ENCODE data around the gene CT45A8.
"Not testable (repeated sequence)": the region's sequence is repeated elsewhere in the genome, so short reads cannot be mapped to it uniquely, and the experiment has no call there.

The CT45A8 gene

GRCh38 chrX:135854438-135854837 is at the start of gene CT45A8:
Gene CT45A8, minus strand, starts transcription at chrX:135854538. Its CDS starts 3,755 bp downstream, at chrX:135850783.
- not testable (repeated sequence) for H3K4me3 ChIP-seq (ENCODE audit: low read length); DNase-seq (ENCODE audit: low read depth)

GRCh38 chrX:135893294-135893817 is 39.0 kb upstream of the CT45A8 start, which contains the start of the genes CT45A10 and SAGE1:
Gene CT45A10, minus strand, starts transcription at chrX:135893444. Its CDS starts 8,100 bp downstream, at chrX:135885344.
Gene SAGE1, plus strand, starts transcription at chrX:135893716. Its CDS starts 2,527 bp downstream, at chrX:135896243.
- H3K4me3 ChIP-seq (ENCODE audit: low read length), result no peak within 1 kb of the TSS
- no peak for DNase-seq (ENCODE audit: low read depth)
- TF ChIP-seq CTCF (conservative IDR thresholded peaks at IDR 0.05; ENCODE audit: low read length), result no peak

- no peak for TF ChIP-seq CTCF (conservative IDR thresholded peaks at IDR 0.05; ENCODE audit: low read length)
- DNase-seq (ENCODE audit: low read depth), result no peak
- no peak overlapping the region for H3K4me3 ChIP-seq (ENCODE audit: low read length)
These were observed 38.4 kb upstream of the CT45A8 start for GRCh38 chrX:135892781-135893180.

- no peak for DNase-seq (ENCODE audit: low read depth)
- no peak for TF ChIP-seq CTCF (conservative IDR thresholded peaks at IDR 0.05; ENCODE audit: low read length)
- no peak overlapping the region for H3K4me3 ChIP-seq (ENCODE audit: low read length)
These were observed 35.8 kb upstream of the CT45A8 start for GRCh38 chrX:135890087-135890585.

- not testable (repeated sequence) for H3K4me3 ChIP-seq (ENCODE audit: low read length); DNase-seq (ENCODE audit: low read depth)
These were observed 34.6 kb upstream of the CT45A8 start for GRCh38 chrX:135888976-135889375.

- H3K4me3 ChIP-seq (ENCODE audit: low read length), result not testable (repeated sequence)
These were observed 33.9 kb upstream of the CT45A8 start for GRCh38 chrX:135888230-135888629.

GRCh38 chrX:135882741-135883140 is 28.4 kb upstream of the CT45A8 start:
- not testable (repeated sequence) for DNase-seq (ENCODE audit: low read depth); H3K4me3 ChIP-seq (ENCODE audit: low read length)

More at GRCh38 chrX:135888230-135888629, 33.9 kb upstream of the CT45A8 start:
- DNase-seq (ENCODE audit: low read depth), result not testable (repeated sequence)

- not testable (repeated sequence) for H3K4me3 ChIP-seq (ENCODE audit: low read length); DNase-seq (ENCODE audit: low read depth)
These were observed 17.4 kb upstream of the CT45A8 start, which contains the start of gene CT45A9 for GRCh38 chrX:135871712-135872111. Gene CT45A9, minus strand, starts transcription at chrX:135871812. Its CDS starts 3,751 bp downstream, at chrX:135868061.

GRCh38 chrX:135837180-135837579 is 17.2 kb downstream of the CT45A8 start, which contains the start of gene CT45A7:
Gene CT45A7, minus strand, starts transcription at chrX:135837280. Its CDS starts 3,747 bp downstream, at chrX:135833533.
- DNase-seq (ENCODE audit: low read depth), result not testable (repeated sequence)

GRCh38 chrX:135819912-135820311 is 34.4 kb downstream of the CT45A8 start, which contains the start of gene CT45A2:
Gene CT45A2, minus strand, starts transcription at chrX:135820012. Its CDS starts 3,747 bp downstream, at chrX:135816265.
- not testable (repeated sequence) for DNase-seq (ENCODE audit: low read depth); H3K4me3 ChIP-seq (ENCODE audit: low read length)

More at GRCh38 chrX:135837180-135837579, 17.2 kb downstream of the CT45A8 start, which contains the start of gene CT45A7:
- not testable (repeated sequence) for H3K4me3 ChIP-seq (ENCODE audit: low read length)

GRCh38 chrX:135802687-135803086 is 51.7 kb downstream of the CT45A8 start, which contains the start of gene CT45A6:
Gene CT45A6, minus strand, starts transcription at chrX:135802787. Its CDS starts 3,794 bp downstream, at chrX:135798993.
- DNase-seq (ENCODE audit: low read depth); H3K4me3 ChIP-seq (ENCODE audit: low read length): not testable (repeated sequence)

Data from AG10803 (cell line).